SK-N-SH (cell line): ENCODE data around the gene KCNK15. TPM values are rescaled to one million over a fixed set of nuclear protein-coding genes. Genes with fewer than 3 reads are reported as not detected.
A peak's percentile ranks its signal among the peaks of the same experiment; 100 is the strongest.

Experiments
- CHD2 ChIP-seq: fragments of 150-350 bp; IDR thresholded peaks from 2 replicates; pipeline ENCODE4 v1.6.1; 2018; ENCODE audit warnings: low read length; ENCODE audit not compliant: partially characterized antibody
- EP300 ChIP-seq, 2 experiments: IDR thresholded peaks; 2 replicates each; pipeline versions ENCODE4 v1.4.0 to v1.6.1; 2012; ENCODE audit warnings: borderline replicate concordance in 1 of 2, low read depth in 1 of 2, low read length in 1 of 2
- EZH2phosphoT487 ChIP-seq: fragments of 200-600 bp; sonication (generic); IDR thresholded peaks from 2 replicates; pipeline ENCODE4 v1.6.1; 2017; ENCODE audit warnings: low read depth, mixed run types, mild to moderate bottlenecking, antibody characterized with exemption, moderate library complexity, borderline replicate concordance
- FOXJ3 ChIP-seq: sonication (generic); formaldehyde crosslinking; IDR thresholded peaks from 2 replicates; pipeline ENCODE4 v1.5.1; 2020; ENCODE audit warnings: mild to moderate bottlenecking, missing genetic modification reagents
- FOXM1 ChIP-seq: IDR thresholded peaks from 2 replicates; pipeline ENCODE4 v1.4.0; 2012; ENCODE audit warnings: low read depth, mild to moderate bottlenecking
- GABPA ChIP-seq: IDR thresholded peaks from 2 replicates; pipeline ENCODE4 v1.4.0; 2012; ENCODE audit warnings: low read depth, mild to moderate bottlenecking
- JUND ChIP-seq: IDR thresholded peaks from 2 replicates; pipeline ENCODE4 v1.4.0; 2012
- MAX ChIP-seq: IDR thresholded peaks from 2 replicates; pipeline ENCODE4 v1.4.0; 2012; ENCODE audit warnings: low read depth
- MXI1 ChIP-seq: IDR thresholded peaks from 2 replicates; pipeline ENCODE4 v1.6.1; 2012; ENCODE audit warnings: mild to moderate bottlenecking, low read depth, low read length, improper control_type of control experiment
- RAD21 ChIP-seq: IDR thresholded peaks from 2 replicates; pipeline ENCODE4 v1.6.1; 2012; ENCODE audit warnings: mild to moderate bottlenecking, low read length
- REST ChIP-seq: IDR thresholded peaks from 2 replicates; pipeline ENCODE4 v1.6.1; 2012; ENCODE audit warnings: mild to moderate bottlenecking, low read depth, low read length, moderate library complexity
- SMC3 ChIP-seq: IDR thresholded peaks from 2 replicates; pipeline ENCODE4 v1.6.1; 2012; ENCODE audit warnings: low read depth, low read length, improper control_type of control experiment
- TAF1 ChIP-seq: IDR thresholded peaks from 2 replicates; pipeline ENCODE4 v1.6.1; 2012; ENCODE audit warnings: low read depth, mild to moderate bottlenecking, low read length, moderate library complexity, borderline replicate concordance
- TCF12 ChIP-seq: IDR thresholded peaks from 2 replicates; pipeline ENCODE4 v1.4.0; 2012
- USF1 ChIP-seq: IDR thresholded peaks from 2 replicates; pipeline ENCODE4 v1.4.0; 2012; ENCODE audit warnings: low read depth, borderline replicate concordance
- YY1 ChIP-seq: IDR thresholded peaks from 2 replicates; pipeline ENCODE4 v1.4.0; 2012; ENCODE audit warnings: low read depth, mild to moderate bottlenecking
- ZBTB33 ChIP-seq: IDR thresholded peaks from 2 replicates; pipeline ENCODE4 v1.4.0; 2012; ENCODE audit warnings: low read depth, borderline replicate concordance
- polyA plus RNA-seq, 3 experiments: library from polyadenylated mRNA; depleted of rRNA; stranded (reverse); fragments of >200 nt; gene quantifications; 2 replicates each; pipeline ENCODE4 v1.2.3, GENCODE V29; 2012

KCNK15 gene
- polyA plus RNA-seq, 1 of the 3 experiments (the other 2 are of a cell fraction), result 0.02 TPM

GRCh38 chr20:44734938-44735337 lies 10.7 kb upstream of the KCNK15 start (continued):
- TF ChIP-seq USF1 (no peak), CHD2 (no peak), TCF12 (peak; percentile 76), FOXM1 (no peak), FOXJ3 (no peak), TAF1 (no peak), EZH2phosphoT487 (no peak), MAX (no peak), REST (0 out of 2 replicates have a peak, but pooled peaks have one; percentile 10), EP300 (IDR thresholded peaks at IDR 0.05; ENCODE audit: borderline replicate concordance in 1 of 2, low read depth in 1 of 2, low read length in 1 of 2) (peak in 1 of 2 experiments; percentile 19; a peak in 1 of 4 replicates), ZBTB33 (no peak), RAD21 (no peak), MXI1 (no peak), SMC3 (no peak), GABPA (no peak), JUND (no peak; the same call in 1 of the 2 replicates), YY1 (no peak)
